Activated CD8-positive, alpha-beta memory T cell treated with anti-CD3 and anti-CD28 coated beads, Interleukin-2, amount 50 U/mL, for 24 hours (primary cell): ENCODE measurements around the gene PCID2.

Experiments used
- DNase-seq: peaks from one replicate; pipeline ENCODE4 v3.0.0-alpha.2; 2020; ENCODE audit errors: extremely low read depth

The PCID2 gene

GRCh38 chr13:113149711-113150549 is 58.5 kb downstream of the PCID2 start:
- no peak for DNase-seq

- DNase-seq, result no peak
Measured at GRCh38 chr13:113148940-113149503, 59.4 kb downstream of the PCID2 start.

- DNase-seq, result no peak
Measured at GRCh38 chr13:113148407-113148806, 60.1 kb downstream of the PCID2 start.

- DNase-seq, result no peak
Measured at GRCh38 chr13:113147206-113147605, 61.3 kb downstream of the PCID2 start.

GRCh38 chr13:113146750-113147149 is 61.7 kb downstream of the PCID2 start:
- no peak for DNase-seq

- no peak for DNase-seq
Measured at GRCh38 chr13:113145911-113146598, 62.4 kb downstream of the PCID2 start.

- no peak for DNase-seq
Measured at GRCh38 chr13:113145496-113145895, 63.0 kb downstream of the PCID2 start.

GRCh38 chr13:113144255-113144629 is 64.2 kb downstream of the PCID2 start:
- DNase-seq, result no peak

GRCh38 chr13:113143466-113144254 is 64.8 kb downstream of the PCID2 start:
- DNase-seq, result no peak

- no peak for DNase-seq
Measured at GRCh38 chr13:113142876-113143275, 65.6 kb downstream of the PCID2 start.

- DNase-seq, result no peak
Measured at GRCh38 chr13:113141601-113141970, 66.9 kb downstream of the PCID2 start.

- no peak for DNase-seq
Measured at GRCh38 chr13:113140677-113141600, 67.5 kb downstream of the PCID2 start.

GRCh38 chr13:113139577-113139976 is 68.9 kb downstream of the PCID2 start:
- no peak for DNase-seq

GRCh38 chr13:113138792-113139551 is 69.5 kb downstream of the PCID2 start:
- DNase-seq, result no peak

GRCh38 chr13:113137691-113138298 is 70.7 kb downstream of the PCID2 start:
- no peak for DNase-seq

- no peak for DNase-seq
Measured at GRCh38 chr13:113135281-113135760, 73.1 kb downstream of the PCID2 start.

- no peak for DNase-seq
Measured at GRCh38 chr13:113129921-113130750, 78.3 kb downstream of the PCID2 start.

- DNase-seq, result no peak
Measured at GRCh38 chr13:113129480-113129879, 79.0 kb downstream of the PCID2 start.
